GM19467 (cell line): ENCODE data around the gene SEPHS2.

Experiments
- ATAC-seq: cut with Tn5 transposase; IDR thresholded peaks from one replicate; pipeline ENCODE4 v1.9.1; 2021; ENCODE audit warnings: mild to moderate bottlenecking, moderate library complexity; ENCODE audit not compliant: unreplicated experiment

Gene SEPHS2

GRCh38 chr16:30430428-30430970 is 15.2 kb downstream of the SEPHS2 start:
- peak; percentile 5 for ATAC-seq

GRCh38 chr16:30429678-30430427 is 15.8 kb downstream of the SEPHS2 start, which contains the start of gene DCTPP1:
Gene DCTPP1, minus strand, starts transcription at chr16:30430030. Its CDS starts 50 bp downstream, at chr16:30429980.
- peak; percentile 94 for ATAC-seq

- no peak for ATAC-seq
Measured at GRCh38 chr16:30429418-30429677, 16.3 kb downstream of the SEPHS2 start.

- no peak for ATAC-seq
Measured at GRCh38 chr16:30428055-30428454, 17.6 kb downstream of the SEPHS2 start.

GRCh38 chr16:30421010-30421409 is 24.7 kb downstream of the SEPHS2 start:
- no peak for ATAC-seq

- ATAC-seq, result no peak
Measured at GRCh38 chr16:30418350-30419181, 27.1 kb downstream of the SEPHS2 start.

GRCh38 chr16:30417529-30418349 is 27.9 kb downstream of the SEPHS2 start:
- ATAC-seq, result peak; percentile 79

GRCh38 chr16:30416624-30417528 is 28.8 kb downstream of the SEPHS2 start:
- ATAC-seq, result no peak

- no peak for ATAC-seq
Measured at GRCh38 chr16:30416047-30416603, 29.5 kb downstream of the SEPHS2 start.

GRCh38 chr16:30414159-30414558 is 31.5 kb downstream of the SEPHS2 start:
- ATAC-seq, result no peak

GRCh38 chr16:30413112-30413806 is 32.4 kb downstream of the SEPHS2 start:
- ATAC-seq, result no peak

GRCh38 chr16:30409125-30410060 is 36.3 kb downstream of the SEPHS2 start:
- peak; percentile 39 for ATAC-seq

GRCh38 chr16:30407804-30408534 is 37.7 kb downstream of the SEPHS2 start:
- ATAC-seq, result no peak

GRCh38 chr16:30407102-30407803 is 38.4 kb downstream of the SEPHS2 start, which contains the start of gene ZNF771:
Gene ZNF771, plus strand, starts transcription at chr16:30407606. Its CDS starts 448 bp downstream, at chr16:30408054.
- peak; percentile 57 for ATAC-seq

- ATAC-seq, result no peak
Measured at GRCh38 chr16:30406795-30407101, 38.9 kb downstream of the SEPHS2 start.

- ATAC-seq, result no peak
Measured at GRCh38 chr16:30401768-30402425, 43.8 kb downstream of the SEPHS2 start.
